H9 (cell line): Measurements from ENCODE around the gene ARMC12. TPM values are rescaled to one million over a fixed set of nuclear protein-coding genes. Genes with fewer than 3 reads are reported as not detected.

Experiments
- DNase-seq: peaks from one replicate; pipeline ENCODE4 v3.0.0-alpha.2; 2017
- H2AFZ ChIP-seq: one replicate; pipeline ENCODE4 v1.6.1; 2013; ENCODE audit warnings: mild to moderate bottlenecking, low read length, control low read depth, moderate library complexity
- H2AK5ac ChIP-seq: 2 replicates; pipeline ENCODE4 v1.6.1; 2013; ENCODE audit warnings: low read length, control low read depth, mixed read lengths; ENCODE audit not compliant: insufficient read length
- H2BK120ac ChIP-seq: one replicate; pipeline ENCODE4 v1.6.1; 2013; ENCODE audit warnings: low read depth, mild to moderate bottlenecking, low read length, control low read depth, inconsistent platforms; ENCODE audit not compliant: poor library complexity, severe bottlenecking
- H2BK12ac ChIP-seq: 2 replicates; pipeline ENCODE4 v1.6.1; 2013; ENCODE audit warnings: low read length, control low read depth, mixed read lengths, low read depth; ENCODE audit not compliant: insufficient read length
- H2BK15ac ChIP-seq: 2 replicates; pipeline ENCODE4 v1.6.1; 2013; ENCODE audit warnings: low read depth, low read length, control low read depth
- H2BK20ac ChIP-seq: one replicate; pipeline ENCODE4 v1.6.1; 2013; ENCODE audit warnings: low read depth, mild to moderate bottlenecking, low read length, control low read depth, inconsistent platforms; ENCODE audit not compliant: poor library complexity, severe bottlenecking
- H2BK5ac ChIP-seq: 2 replicates; pipeline ENCODE4 v1.6.1; 2013; ENCODE audit warnings: low read length, control low read depth, mixed read lengths; ENCODE audit not compliant: insufficient read length
- H3K14ac ChIP-seq: 2 replicates; pipeline ENCODE4 v1.6.1; 2013; ENCODE audit warnings: low read length, control low read depth; ENCODE audit not compliant: insufficient read depth
- H3K18ac ChIP-seq: 2 replicates; pipeline ENCODE4 v1.6.1; 2013; ENCODE audit warnings: low read depth, mild to moderate bottlenecking, mixed read lengths, low read length, control low read depth; ENCODE audit not compliant: insufficient read length
- H3K23ac ChIP-seq: 2 replicates; pipeline ENCODE4 v1.6.1; 2013; ENCODE audit warnings: low read length, control low read depth, mixed read lengths, low read depth; ENCODE audit not compliant: insufficient read length
- H3K23me2 ChIP-seq: 2 replicates; pipeline ENCODE4 v1.6.1; 2013; ENCODE audit warnings: low read depth, mild to moderate bottlenecking, mixed read lengths, low read length, control low read depth; ENCODE audit not compliant: insufficient read length, poor library complexity, severe bottlenecking
- H3K27ac ChIP-seq: 2 replicates; pipeline ENCODE4 v1.5.1; 2013; ENCODE audit warnings: low read length, control low read depth, mixed read lengths, low read depth; ENCODE audit not compliant: insufficient read length
- H3K27me3 ChIP-seq: 2 replicates; pipeline ENCODE4 v1.6.1; 2013; ENCODE audit warnings: low read length, control low read depth, inconsistent platforms; ENCODE audit not compliant: insufficient read depth
- H3K4ac ChIP-seq: 2 replicates; pipeline ENCODE4 v1.6.1; 2013; ENCODE audit warnings: low read depth, mild to moderate bottlenecking, control low read depth, inconsistent platforms, low read length, moderate library complexity
- H3K4me1 ChIP-seq: 2 replicates; pipeline ENCODE4 v1.6.1; 2013; ENCODE audit warnings: low read length, control low read depth, inconsistent platforms; ENCODE audit not compliant: insufficient read depth
- H3K4me2 ChIP-seq: 2 replicates; pipeline ENCODE4 v1.6.1; 2013; ENCODE audit warnings: low read length, control low read depth, mixed read lengths; ENCODE audit not compliant: insufficient read length, insufficient read depth
- H3K56ac ChIP-seq: 2 replicates; pipeline ENCODE4 v1.6.1; 2013; ENCODE audit warnings: low read depth, mild to moderate bottlenecking, mixed read lengths, low read length, control low read depth; ENCODE audit not compliant: insufficient read length
- H3K79me1 ChIP-seq: 2 replicates; pipeline ENCODE4 v1.6.1; 2013; ENCODE audit warnings: low read depth, mild to moderate bottlenecking, moderate library complexity, low read length, control low read depth, inconsistent platforms; ENCODE audit not compliant: insufficient read depth, poor library complexity, severe bottlenecking
- H3K79me2 ChIP-seq: 2 replicates; pipeline ENCODE4 v1.6.1; 2013; ENCODE audit warnings: low read length, control low read depth, inconsistent platforms; ENCODE audit not compliant: insufficient read depth
- H3K9ac ChIP-seq: 2 replicates; pipeline ENCODE4 v1.6.1; 2013; ENCODE audit warnings: low read length, control low read depth, mixed read lengths; ENCODE audit not compliant: insufficient read length; ENCODE audit errors: extremely low read depth
- H3K9me3 ChIP-seq: one replicate; pipeline ENCODE4 v1.6.1; 2013; ENCODE audit warnings: low read depth, low read length, inconsistent platforms; ENCODE audit not compliant: control insufficient read depth
- H3T11ph ChIP-seq: one replicate; pipeline ENCODE4 v1.6.1; 2013; ENCODE audit warnings: mild to moderate bottlenecking, low read length, control low read depth, inconsistent platforms
- H4K20me1 ChIP-seq: one replicate; pipeline ENCODE4 v1.6.1; 2013; ENCODE audit not compliant: control insufficient read depth, insufficient read length, insufficient read depth
- H4K5ac ChIP-seq: 2 replicates; pipeline ENCODE4 v1.6.1; 2013; ENCODE audit warnings: low read depth, mild to moderate bottlenecking, mixed read lengths, low read length, control low read depth; ENCODE audit not compliant: insufficient read length
- H4K8ac ChIP-seq: replicated peaks from 2 replicates; pipeline ENCODE4 v1.6.1; 2013; ENCODE audit warnings: low read length, control low read depth, mixed read lengths, low read depth; ENCODE audit not compliant: insufficient read length
- H4K91ac ChIP-seq: 2 replicates; pipeline ENCODE4 v1.6.1; 2013; ENCODE audit warnings: low read depth, mild to moderate bottlenecking, moderate library complexity, mixed read lengths, low read length, control low read depth; ENCODE audit not compliant: insufficient read length
- H3K27ac Mint-ChIP-seq, 3 experiments: 2 replicates in 2 of 3; 3 replicates in 1 of 3; pipeline ENCODE4 v1.8.0; 2020 to 2021; ENCODE audit warnings: mixed read lengths in 3 of 3, mild to moderate bottlenecking in 1 of 3, moderate library complexity in 1 of 3
- H3K27me3 Mint-ChIP-seq: 2 replicates; pipeline ENCODE4 v1.8.0; 2021; ENCODE audit warnings: low read depth, mild to moderate bottlenecking, moderate library complexity, mixed read lengths
- H3K36me3 Mint-ChIP-seq, 3 experiments: 2 replicates in 2 of 3; 3 replicates in 1 of 3; pipeline ENCODE4 v1.8.0; 2020 to 2021; ENCODE audit warnings: low read depth in 3 of 3, mixed read lengths in 3 of 3; ENCODE audit not compliant: insufficient read depth in 1 of 3
- H3K4me1 Mint-ChIP-seq, 2 experiments: 2 replicates each; pipeline ENCODE4 v1.8.0; 2020; ENCODE audit warnings: mixed read lengths in 2 of 2
- H3K4me3 Mint-ChIP-seq, 2 experiments: 2 replicates in 1 of 2; 3 replicates in 1 of 2; pipeline ENCODE4 v1.8.0; 2020 to 2021; ENCODE audit warnings: mild to moderate bottlenecking in 2 of 2, mixed read lengths in 2 of 2, moderate library complexity in 1 of 2
- H3K9me3 Mint-ChIP-seq, 2 experiments: 2 replicates in 1 of 2; 3 replicates in 1 of 2; pipeline ENCODE4 v1.8.0; 2020; ENCODE audit warnings: mild to moderate bottlenecking in 2 of 2, mixed read lengths in 2 of 2, moderate library complexity in 1 of 2
- WGBS: extraction: QIAGEN DNeasy Blood & Tissue Kit; methylation state at CpG from one replicate; pipeline ENCODE4 v1.1.7; 2013; ENCODE audit warnings: missing lambda C conversion rate, low lambda C conversion rate, mixed read lengths; ENCODE audit not compliant: insufficient read length; ENCODE audit errors: extremely low coverage; 5-methylcytosine and 5-hydroxymethylcytosine counted together
- total RNA-seq: library from RNA; stranded (reverse); gene quantifications from 2 replicates; pipeline ENCODE4 v1.2.1, GENCODE V29; 2021
- TF ChIP-seq, protein P1 (sequence below): fragments of 200-600 bp; sonication (generic); conservative IDR thresholded peaks from 3 replicates; pipeline ENCODE4 v1.8.0; 2021; ENCODE audit warnings: antibody characterized with exemption, mild to moderate bottlenecking

The ARMC12 gene
- total RNA-seq, 1 experiment from 2014 or later: 1.7 TPM

DNA sequence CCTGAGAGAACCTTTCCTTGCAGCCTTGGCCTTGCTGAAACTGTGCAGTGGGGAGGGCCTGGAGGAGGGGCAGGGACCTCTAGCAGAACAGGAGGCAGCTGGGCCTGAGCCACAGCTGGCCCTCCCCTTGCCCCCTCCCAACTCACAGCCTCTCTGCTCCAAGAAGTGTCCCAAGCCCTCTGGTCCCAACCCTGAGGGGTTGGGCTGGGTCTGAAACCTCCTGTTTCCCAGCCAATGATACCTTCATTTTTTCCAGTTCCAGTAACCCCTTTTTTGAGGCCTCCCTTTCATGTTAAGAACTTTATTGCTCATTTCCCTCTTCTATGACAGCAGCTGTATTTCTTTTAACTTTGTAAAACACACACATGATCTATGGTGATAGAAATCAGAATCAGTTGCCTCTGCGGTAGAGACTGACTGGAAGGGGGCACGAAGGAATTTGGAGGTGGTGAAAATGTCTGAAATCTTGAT, 17.9 kb upstream of the ARMC12 start:
- TF ChIP-seq, protein P1, sequence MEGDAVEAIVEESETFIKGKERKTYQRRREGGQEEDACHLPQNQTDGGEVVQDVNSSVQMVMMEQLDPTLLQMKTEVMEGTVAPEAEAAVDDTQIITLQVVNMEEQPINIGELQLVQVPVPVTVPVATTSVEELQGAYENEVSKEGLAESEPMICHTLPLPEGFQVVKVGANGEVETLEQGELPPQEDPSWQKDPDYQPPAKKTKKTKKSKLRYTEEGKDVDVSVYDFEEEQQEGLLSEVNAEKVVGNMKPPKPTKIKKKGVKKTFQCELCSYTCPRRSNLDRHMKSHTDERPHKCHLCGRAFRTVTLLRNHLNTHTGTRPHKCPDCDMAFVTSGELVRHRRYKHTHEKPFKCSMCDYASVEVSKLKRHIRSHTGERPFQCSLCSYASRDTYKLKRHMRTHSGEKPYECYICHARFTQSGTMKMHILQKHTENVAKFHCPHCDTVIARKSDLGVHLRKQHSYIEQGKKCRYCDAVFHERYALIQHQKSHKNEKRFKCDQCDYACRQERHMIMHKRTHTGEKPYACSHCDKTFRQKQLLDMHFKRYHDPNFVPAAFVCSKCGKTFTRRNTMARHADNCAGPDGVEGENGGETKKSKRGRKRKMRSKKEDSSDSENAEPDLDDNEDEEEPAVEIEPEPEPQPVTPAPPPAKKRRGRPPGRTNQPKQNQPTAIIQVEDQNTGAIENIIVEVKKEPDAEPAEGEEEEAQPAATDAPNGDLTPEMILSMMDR: no peak
- no peak overlapping the region for H3T11ph ChIP-seq
- H3K4me3 Mint-ChIP-seq: 0 out of 5 replicates have a peak overlapping the region, but pooled peaks of 1 of the 2 experiments have one; percentile 33
- peaks cover 49 to 53% of the 10 kb centered on the region in 2 experiments for H3K4me1 Mint-ChIP-seq
- no peaks in the 10 kb centered on the region for H3K79me2 ChIP-seq
- peaks cover 18% of the 10 kb centered on the region; the same call in 1 of the 2 replicates for H3K4me1 ChIP-seq
- H3K56ac ChIP-seq: no peak overlapping the region
- H2AFZ ChIP-seq: no peak overlapping the region
- no peaks in the 10 kb centered on the region for H3K9me3 Mint-ChIP-seq
- H4K91ac ChIP-seq: no peak overlapping the region
- no peaks in the 10 kb centered on the region for H3K79me1 ChIP-seq
- H3K27me3 Mint-ChIP-seq: peaks cover 7% of the 10 kb centered on the region
- H2BK20ac ChIP-seq: no peak overlapping the region
- H3K23me2 ChIP-seq: no peaks in the 10 kb centered on the region
- H2BK12ac ChIP-seq: no peak overlapping the region
- no peak overlapping the region for H2BK120ac ChIP-seq
- DNase-seq: no peak
- no peak overlapping the region for H3K9ac ChIP-seq
- peak overlapping the region; percentile 19; the same call in 1 of the 2 replicates for H3K14ac ChIP-seq
- H3K27ac Mint-ChIP-seq: peak overlapping the region; percentile 27 to 95 (median 63); a peak in 6 of 7 replicates
- no peaks in the 10 kb centered on the region for H4K20me1 ChIP-seq
- H3K23ac ChIP-seq: no peak overlapping the region
- peak overlapping the region; percentile 3 for H3K4me2 ChIP-seq
- no peak overlapping the region for H2AK5ac ChIP-seq
- H3K18ac ChIP-seq: peak overlapping the region; percentile 1
- H3K36me3 Mint-ChIP-seq: no peaks in the 10 kb centered on the region
- no peak overlapping the region for H4K5ac ChIP-seq
- no peaks in the 10 kb centered on the region; the same call in 1 of the 2 replicates for H3K27me3 ChIP-seq
- no peak overlapping the region for H3K4ac ChIP-seq
- H2BK15ac ChIP-seq: no peak overlapping the region
- H2BK5ac ChIP-seq: no peak overlapping the region
- WGBS: no CpG with 5 or more reads among the region's 2 CpGs
- H4K8ac ChIP-seq: no peak overlapping the region
- H3K9me3 ChIP-seq: no peaks in the 10 kb centered on the region
- H3K27ac ChIP-seq: no peak overlapping the region
